Calu3 (cell line): ENCODE measurements around the gene TCEA3. TPM values are rescaled to one million over a fixed set of nuclear protein-coding genes. Genes with fewer than 3 reads are reported as not detected.
"Not testable (repeated sequence)": the region's sequence is repeated elsewhere in the genome, so short reads cannot be mapped to it uniquely, and the experiment has no call there.

Experiments used
- BruUV-seq: library from RNA; stranded (reverse); fragments of 400-500 nt; replicated peaks from 2 replicates; lab custom pipeline; 2021; lab: Mats Ljungman, UMichigan
- CTCF ChIA-PET: fragments of 300-600 bp; sonication (Branson Sonifier 250); formaldehyde crosslinking; loops from one replicate; lab custom pipeline; 2022; ENCODE audit warnings: antibody characterized with exemption; lab: Charles Lee
- DNase-seq: peaks from one replicate; pipeline ENCODE4 v3.0.0; 2022
- H3K27ac Mint-ChIP-seq: one replicate; pipeline ENCODE4 v1.8.0; 2022; ENCODE audit warnings: mixed read lengths; ENCODE audit not compliant: unreplicated experiment
- H3K27me3 Mint-ChIP-seq: one replicate; pipeline ENCODE4 v1.8.0; 2022; ENCODE audit warnings: mixed read lengths; ENCODE audit not compliant: unreplicated experiment
- H3K36me3 Mint-ChIP-seq: one replicate; pipeline ENCODE4 v1.8.0; 2022; ENCODE audit warnings: mild to moderate bottlenecking, moderate library complexity, mixed read lengths; ENCODE audit not compliant: insufficient read depth, unreplicated experiment
- H3K4me1 Mint-ChIP-seq: one replicate; pipeline ENCODE4 v1.8.0; 2022; ENCODE audit warnings: mild to moderate bottlenecking, low read depth, mixed read lengths; ENCODE audit not compliant: unreplicated experiment
- H3K4me3 Mint-ChIP-seq: one replicate; pipeline ENCODE4 v1.8.0; 2022; ENCODE audit warnings: mild to moderate bottlenecking, low read depth, moderate library complexity, mixed read lengths; ENCODE audit not compliant: unreplicated experiment
- H3K9me3 Mint-ChIP-seq: one replicate; pipeline ENCODE4 v1.8.0; 2022; ENCODE audit warnings: low read depth, mixed read lengths; ENCODE audit not compliant: unreplicated experiment
- CTCF ChIP-seq: fragments of 200-600 bp; IDR thresholded peaks from one replicate; pipeline ENCODE4 v1.8.0; 2022; ENCODE audit warnings: antibody characterized with exemption; ENCODE audit not compliant: unreplicated experiment
- intact Hi-C: fragments of 100-400 bp; cut with micrococcal nuclease; formaldehyde crosslinking; loops from one replicate; pipeline ENCODE4 v1.10.0; 2022; ENCODE audit not compliant: unreplicated experiment
- total RNA-seq: library from RNA; stranded (reverse); gene quantifications from 2 replicates; pipeline ENCODE4 v1.2.3, GENCODE V29; 2022

The TCEA3 gene
- total RNA-seq, 1 experiment from 2014 or later = 1.5 TPM

GRCh38 chr1:23383577-23384311, 40.8 kb downstream of the TCEA3 start:
- intact Hi-C loops = no loop called here
- no peaks in the 10 kb centered on the region for H3K27me3 Mint-ChIP-seq
- no peak overlapping the region for H3K4me3 Mint-ChIP-seq
- H3K27ac Mint-ChIP-seq = no peak overlapping the region
- DNase-seq = no peak
- H3K9me3 Mint-ChIP-seq = no peaks in the 10 kb centered on the region
- no peak for TF ChIP-seq CTCF
- H3K4me1 Mint-ChIP-seq = peaks cover 10% of the 10 kb centered on the region
- no peaks in the 10 kb centered on the region for H3K36me3 Mint-ChIP-seq
- CTCF ChIA-PET = no interaction called here
- no TSS peak for BruUV-seq

GRCh38 chr1:23381233-23381885, 43.2 kb downstream of the TCEA3 start:
- CTCF ChIA-PET = interaction anchor here (0.5 to 1.0 kb wide), 3 partner anchors 23 to 108 kb away, joined by 3 to 6 read pairs (median 3); no protein-coding TSS in a partner anchor
- TF ChIP-seq CTCF = no peak
- no peaks in the 10 kb centered on the region for H3K27me3 Mint-ChIP-seq
- H3K36me3 Mint-ChIP-seq = no peaks in the 10 kb centered on the region
- no peak overlapping the region for H3K4me3 Mint-ChIP-seq
- intact Hi-C loops = no loop called here
- no peak for DNase-seq
- BruUV-seq = no TSS peak
- H3K27ac Mint-ChIP-seq = no peak overlapping the region
- peaks cover 19% of the 10 kb centered on the region for H3K4me1 Mint-ChIP-seq
- H3K9me3 Mint-ChIP-seq = no peaks in the 10 kb centered on the region

GRCh38 chr1:23380719-23381118, 43.8 kb downstream of the TCEA3 start:
- CTCF ChIA-PET = interaction anchor here (1.0 kb wide), 1 partner anchor 23 kb away, joined by 3 read pairs; no protein-coding TSS in a partner anchor
- H3K27me3 Mint-ChIP-seq = no peaks in the 10 kb centered on the region

GRCh38 chr1:23380236-23380635, 44.3 kb downstream of the TCEA3 start:
- intact Hi-C loops, H3K4me3 Mint-ChIP-seq, H3K9me3 Mint-ChIP-seq, BruUV-seq, CTCF ChIA-PET, DNase-seq, H3K36me3 Mint-ChIP-seq, H3K27me3 Mint-ChIP-seq, H3K27ac Mint-ChIP-seq: not testable (repeated sequence)
- H3K4me1 Mint-ChIP-seq = peaks cover 19% of the 10 kb centered on the region

More at GRCh38 chr1:23380719-23381118, 43.8 kb downstream of the TCEA3 start:
- no peak for DNase-seq
- H3K36me3 Mint-ChIP-seq = no peaks in the 10 kb centered on the region
- intact Hi-C loops = no loop called here
- H3K27ac Mint-ChIP-seq = no peak overlapping the region
- TF ChIP-seq CTCF = no peak
- no peak overlapping the region for H3K4me3 Mint-ChIP-seq
- H3K9me3 Mint-ChIP-seq = no peaks in the 10 kb centered on the region
- H3K4me1 Mint-ChIP-seq = peaks cover 19% of the 10 kb centered on the region
- BruUV-seq = no TSS peak
